Measurements from ENCODE around the gene HM13. TPM values are rescaled to one million over a fixed set of nuclear protein-coding genes. Genes with fewer than 3 reads are reported as not detected.
"Not testable (repeated sequence)": the region's sequence is repeated elsewhere in the genome, so short reads cannot be mapped to it uniquely, and the experiment has no call there.

HM13 gene
- polyA plus RNA-seq, 1 donor (not counting 4 experiments of a cell fraction or from before 2014, with no cell fraction given), result 127 TPM

GRCh38 chr20:31500527-31500926 lies 13.7 kb upstream of the HM13 start:
- TF ChIP-seq CTCF (optimal IDR thresholded peaks at IDR 0.05 in 1 of 3, IDR thresholded peaks at IDR 0.05 in 1 of 3, conservative IDR thresholded peaks at IDR 0.05 in 1 of 3; ENCODE audit: extremely low read depth in 1 of 3, insufficient read depth in 2 of 3, low read length in 3 of 3), result no peak
- TF ChIP-seq EZH2 (IDR thresholded peaks at IDR 0.05; ENCODE audit: low read length), result no peak
- Histone ChIP-seq H3K79me2 (ENCODE audit: control insufficient read depth, insufficient read depth, low read length) (no peaks in the 10 kb centered on the region), H3K27me3 (ENCODE audit: control insufficient read depth, extremely low read depth, insufficient read depth, low read length) (peaks cover 11% of the 10 kb centered on the region), H3K4me2 (ENCODE audit: control insufficient read depth, extremely low read depth, insufficient read depth, low read depth, low read length) (no peak overlapping the region), H4K20me1 (ENCODE audit: control insufficient read depth, extremely low read depth, insufficient read depth, low read length) (no peaks in the 10 kb centered on the region), H3K4me3 (ENCODE audit: control insufficient read depth in 2 of 3, extremely low read depth in 1 of 3, insufficient read depth in 2 of 3, low read depth in 1 of 3, low read length in 3 of 3) (no peak overlapping the region), H3K9me3 (ENCODE audit: control insufficient read depth, low read depth, low read length) (no peaks in the 10 kb centered on the region), H3K4me1 (ENCODE audit: control insufficient read depth, extremely low read depth, insufficient read depth, low read length) (no peaks in the 10 kb centered on the region), H3K27ac (ENCODE audit: control insufficient read depth, insufficient read depth, low read length) (no peak overlapping the region), H3K9me1 (ENCODE audit: control insufficient read depth, extremely low read depth, insufficient read depth, low read length) (no peaks in the 10 kb centered on the region), H3K36me3 (ENCODE audit: control insufficient read depth in 2 of 2, extremely low read depth in 1 of 2, insufficient read depth in 2 of 2, low read length in 2 of 2) (no peaks in the 10 kb centered on the region), H3K9ac (ENCODE audit: control insufficient read depth, extremely low read depth, insufficient read depth, low read length) (no peak overlapping the region), H2AFZ (ENCODE audit: control insufficient read depth, low read length) (no peak overlapping the region)
- dilution Hi-C loops (cut with MboI; ENCODE audit: extremely low pct_ligation_motif_present, low sequenced_read_pairs), result no loop called here
- FAIRE-seq (no peak), DNase-seq (ENCODE audit: low read depth, low spot score) (no peak)

GRCh38 chr20:31502884-31503673 lies 11.2 kb upstream of the HM13 start:
- H3K36me3 ChIP-seq (ENCODE audit: control insufficient read depth in 2 of 2, extremely low read depth in 1 of 2, insufficient read depth in 2 of 2, low read length in 2 of 2); H3K27ac ChIP-seq (ENCODE audit: control insufficient read depth, insufficient read depth, low read length); H3K9me3 ChIP-seq (ENCODE audit: control insufficient read depth, low read depth, low read length); H3K4me2 ChIP-seq (ENCODE audit: control insufficient read depth, extremely low read depth, insufficient read depth, low read depth, low read length); dilution Hi-C loops (cut with MboI; ENCODE audit: extremely low pct_ligation_motif_present, low sequenced_read_pairs); H3K9me1 ChIP-seq (ENCODE audit: control insufficient read depth, extremely low read depth, insufficient read depth, low read length); H2AFZ ChIP-seq (ENCODE audit: control insufficient read depth, low read length); H3K9ac ChIP-seq (ENCODE audit: control insufficient read depth, extremely low read depth, insufficient read depth, low read length); H3K27me3 ChIP-seq (ENCODE audit: control insufficient read depth, extremely low read depth, insufficient read depth, low read length); H3K4me3 ChIP-seq (ENCODE audit: control insufficient read depth in 2 of 3, extremely low read depth in 1 of 3, insufficient read depth in 2 of 3, low read depth in 1 of 3, low read length in 3 of 3); H3K79me2 ChIP-seq (ENCODE audit: control insufficient read depth, insufficient read depth, low read length); H4K20me1 ChIP-seq (ENCODE audit: control insufficient read depth, extremely low read depth, insufficient read depth, low read length); FAIRE-seq; H3K4me1 ChIP-seq (ENCODE audit: control insufficient read depth, extremely low read depth, insufficient read depth, low read length): not testable (repeated sequence)
- TF ChIP-seq CTCF (optimal IDR thresholded peaks at IDR 0.05 in 1 of 3, IDR thresholded peaks at IDR 0.05 in 1 of 3, conservative IDR thresholded peaks at IDR 0.05 in 1 of 3; ENCODE audit: extremely low read depth in 1 of 3, insufficient read depth in 2 of 3, low read length in 3 of 3), result peak; percentile 75 to 96 (median 93)
- DNase-seq (ENCODE audit: low read depth, low spot score), result peak; percentile 25
